A549 (cell line): ENCODE measurements around the gene CCDC170.

Experiments
- EP300 ChIP-seq, 2 experiments: fragments of >200 bp; sonication (Bioruptor Twin); formaldehyde crosslinking; IDR thresholded peaks; 2 replicates in 1 of 2; 3 replicates in 1 of 2; pipeline ENCODE4 v1.6.1; 2016 to 2017
- HDAC2 ChIP-seq: fragments of 200-600 bp; sonication (generic); IDR thresholded peaks from 2 replicates; pipeline ENCODE4 v1.6.1; 2016
- RFX5 ChIP-seq: fragments of 450-650 bp; IDR thresholded peaks from 2 replicates; pipeline ENCODE4 v1.7.1; 2014; ENCODE audit warnings: antibody characterized with exemption, mild to moderate bottlenecking, moderate library complexity
- SMC3 ChIP-seq: fragments of >200 bp; sonication (Bioruptor Twin); formaldehyde crosslinking; IDR thresholded peaks from 3 replicates; pipeline ENCODE4 v1.6.1; 2018; ENCODE audit warnings: inconsistent platforms
- TF ChIP-seq, protein P1 (sequence below): fragments of >200 bp; sonication (Bioruptor Twin); formaldehyde crosslinking; IDR thresholded peaks from 3 replicates; pipeline ENCODE4 v1.5.1; 2016

DNA sequence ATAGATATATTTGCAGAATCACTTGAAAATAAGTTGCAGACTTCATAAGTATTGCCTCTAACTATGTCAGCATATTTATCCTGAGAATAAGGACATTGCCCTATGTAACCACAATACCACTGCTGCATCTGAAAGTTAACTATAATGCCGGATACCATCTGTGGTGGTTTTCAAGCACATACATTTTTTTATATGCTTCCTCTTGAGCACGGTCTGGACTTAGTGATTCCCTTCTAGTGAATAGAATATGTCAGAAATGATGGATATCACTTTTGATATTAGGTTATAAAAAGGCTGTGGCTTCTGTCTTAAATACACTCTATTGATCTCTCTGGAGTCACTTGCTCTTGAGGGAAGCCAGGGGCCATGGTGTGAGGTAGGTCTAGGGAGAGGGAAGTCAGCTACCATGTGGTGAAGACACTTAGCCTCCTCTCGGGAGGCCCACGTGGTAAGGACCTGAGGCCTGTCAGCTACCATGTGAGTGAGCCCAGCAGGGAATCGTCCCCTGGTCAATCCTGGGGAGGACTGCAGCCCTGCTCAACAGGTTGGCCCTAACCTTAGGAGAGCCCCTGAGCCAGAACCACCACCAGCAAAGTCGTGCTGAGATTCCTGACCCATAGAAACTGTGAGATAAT lies 57.5 kb downstream of the CCDC170 start:
- TF ChIP-seq RFX5, result no peak
- TF ChIP-seq, protein P1, sequence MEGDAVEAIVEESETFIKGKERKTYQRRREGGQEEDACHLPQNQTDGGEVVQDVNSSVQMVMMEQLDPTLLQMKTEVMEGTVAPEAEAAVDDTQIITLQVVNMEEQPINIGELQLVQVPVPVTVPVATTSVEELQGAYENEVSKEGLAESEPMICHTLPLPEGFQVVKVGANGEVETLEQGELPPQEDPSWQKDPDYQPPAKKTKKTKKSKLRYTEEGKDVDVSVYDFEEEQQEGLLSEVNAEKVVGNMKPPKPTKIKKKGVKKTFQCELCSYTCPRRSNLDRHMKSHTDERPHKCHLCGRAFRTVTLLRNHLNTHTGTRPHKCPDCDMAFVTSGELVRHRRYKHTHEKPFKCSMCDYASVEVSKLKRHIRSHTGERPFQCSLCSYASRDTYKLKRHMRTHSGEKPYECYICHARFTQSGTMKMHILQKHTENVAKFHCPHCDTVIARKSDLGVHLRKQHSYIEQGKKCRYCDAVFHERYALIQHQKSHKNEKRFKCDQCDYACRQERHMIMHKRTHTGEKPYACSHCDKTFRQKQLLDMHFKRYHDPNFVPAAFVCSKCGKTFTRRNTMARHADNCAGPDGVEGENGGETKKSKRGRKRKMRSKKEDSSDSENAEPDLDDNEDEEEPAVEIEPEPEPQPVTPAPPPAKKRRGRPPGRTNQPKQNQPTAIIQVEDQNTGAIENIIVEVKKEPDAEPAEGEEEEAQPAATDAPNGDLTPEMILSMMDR, result no peak
- TF ChIP-seq HDAC2, result no peak
- no peak for TF ChIP-seq SMC3
- no peak for TF ChIP-seq EP300 (IDR thresholded peaks at IDR 0.05)
